ENCODE data around the gene AGPAT1. TPM values are rescaled to one million over a fixed set of nuclear protein-coding genes. Genes with fewer than 3 reads are reported as not detected.

AGPAT1 gene
- total and polyA plus RNA-seq, 2 of the 13 experiments (the other 11 are each of a cell fraction or from before 2014, with no cell fraction given): 51.3 to 139 TPM

DNA sequence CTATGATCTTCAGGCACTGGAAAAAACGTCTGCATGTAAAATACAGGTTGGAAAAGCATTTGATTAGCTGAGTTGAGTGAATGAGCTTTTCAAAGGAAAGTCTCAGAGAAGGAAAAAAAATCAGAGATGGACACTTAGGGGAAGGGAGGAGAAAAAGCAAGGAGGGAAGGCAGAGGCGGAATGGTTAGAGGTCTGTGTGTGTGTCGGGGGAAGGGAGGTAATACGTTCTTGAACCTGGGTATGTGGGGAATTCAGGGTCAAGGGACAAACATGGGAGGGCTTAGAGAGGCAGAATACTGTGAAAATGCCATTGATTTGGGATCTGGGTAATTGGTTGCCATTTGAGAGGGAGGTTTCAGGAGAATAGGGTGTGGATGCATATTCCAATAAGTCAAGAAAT, 29.2 kb downstream of the AGPAT1 start:
- no peak overlapping the region for H3K27ac ChIP-seq (ENCODE audit: extremely low read length, insufficient read depth, low read length)
- in situ Hi-C loops (cut with HindIII; ENCODE audit: extremely low pct_ligation_motif_present, low pct_unique_long_range_greater_than_20kb) (no loop called here), intact Hi-C loops (cut with micrococcal nuclease; ENCODE audit: unreplicated experiment) (no loop called here)
- 41% methylated on average over 4 of the region's 4 CpGs for WGBS (ENCODE audit: low lambda C conversion rate)
- H3K4me1 ChIP-seq (ENCODE audit: insufficient read depth, low read length): peaks cover 16% of the 10 kb centered on the region
- no peak for ATAC-seq
- ChIA-PET CTCF (ENCODE audit: low intra/inter-chr PET ratio, low total read pairs) (no interaction called here), POLR2A (no interaction called here)
- peak overlapping the region; percentile 29 for H2AFZ ChIP-seq (ENCODE audit: low read length)
- FAIRE-seq: no peak
- no peaks in the 10 kb centered on the region for H3K36me3 ChIP-seq (replicated peaks in 1 of 2; ENCODE audit: control insufficient read depth in 1 of 2, insufficient read depth in 2 of 2, low read length in 2 of 2)
- H3K9me3 ChIP-seq (ENCODE audit: low read length): no peaks in the 10 kb centered on the region
- no peaks in the 10 kb centered on the region for H4K20me1 ChIP-seq (ENCODE audit: insufficient read depth, low read length)
- H3K4me3 ChIP-seq (replicated peaks in 1 of 3; ENCODE audit: insufficient read depth in 1 of 3, low read depth in 2 of 3, low read length in 3 of 3): no peak overlapping the region
- peaks cover 0 to 5% of the 10 kb centered on the region in 2 experiments; a peak in 1 of 5 replicates for H3K27me3 ChIP-seq (ENCODE audit: control insufficient read depth in 1 of 2, insufficient read depth in 2 of 2, low read length in 2 of 2)
- no peaks in the 10 kb centered on the region for H3K79me2 ChIP-seq (ENCODE audit: insufficient read depth, low read length)
- H3K9ac ChIP-seq (ENCODE audit: insufficient read depth, low read depth, low read length): no peak overlapping the region
- no peak overlapping the region for H3K4me2 ChIP-seq (ENCODE audit: low read depth, low read length)
- BruUV-seq (replicated peaks): no TSS peak
- TF ChIP-seq DMAP1 (CRISPR knock-in tag; IDR thresholded peaks at IDR 0.05) (no peak), ZNF569 (CRISPR knock-in tag; IDR thresholded peaks at IDR 0.05; ENCODE audit: borderline replicate concordance) (no peak), RFXANK (CRISPR knock-in tag; IDR thresholded peaks at IDR 0.05) (no peak), NR1H2 (CRISPR knock-in tag; IDR thresholded peaks at IDR 0.05; ENCODE audit: borderline replicate concordance, low read depth) (no peak), SNAPC2 (CRISPR knock-in tag; IDR thresholded peaks at IDR 0.05) (no peak), CREBL2 (CRISPR knock-in tag; IDR thresholded peaks at IDR 0.05; ENCODE audit: borderline replicate concordance) (no peak), ZNF180 (CRISPR knock-in tag; IDR thresholded peaks at IDR 0.05; ENCODE audit: borderline replicate concordance, low read depth) (no peak), RELA (CRISPR knock-in tag; IDR thresholded peaks at IDR 0.05) (no peak), PITX1 (CRISPR knock-in tag; IDR thresholded peaks at IDR 0.05) (no peak), U2AF2 (IDR thresholded peaks at IDR 0.05; ENCODE audit: low read depth, low read length) (no peak), ZSCAN31 (CRISPR knock-in tag; IDR thresholded peaks at IDR 0.05; ENCODE audit: low read depth) (no peak), HIVEP1 (CRISPR knock-in tag; IDR thresholded peaks at IDR 0.05) (no peak), ZNF598 (CRISPR knock-in tag; IDR thresholded peaks at IDR 0.05; ENCODE audit: borderline replicate concordance) (no peak), ZNF775 (CRISPR knock-in tag; IDR thresholded peaks at IDR 0.05; ENCODE audit: borderline replicate concordance) (no peak), GTF2F1 (IDR thresholded peaks at IDR 0.05; ENCODE audit: low read length) (no peak), NKX3-1 (CRISPR knock-in tag; IDR thresholded peaks at IDR 0.05) (no peak)
- TF ChIP-seq, protein P1, sequence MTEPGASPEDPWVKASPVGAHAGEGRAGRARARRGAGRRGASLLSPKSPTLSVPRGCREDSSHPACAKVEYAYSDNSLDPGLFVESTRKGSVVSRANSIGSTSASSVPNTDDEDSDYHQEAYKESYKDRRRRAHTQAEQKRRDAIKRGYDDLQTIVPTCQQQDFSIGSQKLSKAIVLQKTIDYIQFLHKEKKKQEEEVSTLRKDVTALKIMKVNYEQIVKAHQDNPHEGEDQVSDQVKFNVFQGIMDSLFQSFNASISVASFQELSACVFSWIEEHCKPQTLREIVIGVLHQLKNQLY (CRISPR knock-in tag; IDR thresholded peaks at IDR 0.05): no peak
- TF ChIP-seq, protein P2, sequence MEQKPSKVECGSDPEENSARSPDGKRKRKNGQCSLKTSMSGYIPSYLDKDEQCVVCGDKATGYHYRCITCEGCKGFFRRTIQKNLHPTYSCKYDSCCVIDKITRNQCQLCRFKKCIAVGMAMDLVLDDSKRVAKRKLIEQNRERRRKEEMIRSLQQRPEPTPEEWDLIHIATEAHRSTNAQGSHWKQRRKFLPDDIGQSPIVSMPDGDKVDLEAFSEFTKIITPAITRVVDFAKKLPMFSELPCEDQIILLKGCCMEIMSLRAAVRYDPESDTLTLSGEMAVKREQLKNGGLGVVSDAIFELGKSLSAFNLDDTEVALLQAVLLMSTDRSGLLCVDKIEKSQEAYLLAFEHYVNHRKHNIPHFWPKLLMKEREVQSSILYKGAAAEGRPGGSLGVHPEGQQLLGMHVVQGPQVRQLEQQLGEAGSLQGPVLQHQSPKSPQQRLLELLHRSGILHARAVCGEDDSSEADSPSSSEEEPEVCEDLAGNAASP (CRISPR knock-in tag; IDR thresholded peaks at IDR 0.05; ENCODE audit: borderline replicate concordance): no peak
- TF ChIP-seq, protein P3, sequence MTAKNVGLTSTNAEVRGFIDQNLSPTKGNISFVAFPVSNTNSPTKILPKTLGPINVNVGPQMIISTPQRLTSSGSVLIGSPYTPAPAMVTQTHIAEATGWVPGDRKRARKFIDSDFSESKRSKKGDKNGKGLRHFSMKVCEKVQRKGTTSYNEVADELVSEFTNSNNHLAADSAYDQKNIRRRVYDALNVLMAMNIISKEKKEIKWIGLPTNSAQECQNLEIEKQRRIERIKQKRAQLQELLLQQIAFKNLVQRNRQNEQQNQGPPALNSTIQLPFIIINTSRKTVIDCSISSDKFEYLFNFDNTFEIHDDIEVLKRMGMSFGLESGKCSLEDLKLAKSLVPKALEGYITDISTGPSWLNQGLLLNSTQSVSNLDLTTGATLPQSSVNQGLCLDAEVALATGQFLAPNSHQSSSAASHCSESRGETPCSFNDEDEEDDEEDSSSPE (CRISPR knock-in tag; IDR thresholded peaks at IDR 0.05): no peak
- TF ChIP-seq, protein P4, sequence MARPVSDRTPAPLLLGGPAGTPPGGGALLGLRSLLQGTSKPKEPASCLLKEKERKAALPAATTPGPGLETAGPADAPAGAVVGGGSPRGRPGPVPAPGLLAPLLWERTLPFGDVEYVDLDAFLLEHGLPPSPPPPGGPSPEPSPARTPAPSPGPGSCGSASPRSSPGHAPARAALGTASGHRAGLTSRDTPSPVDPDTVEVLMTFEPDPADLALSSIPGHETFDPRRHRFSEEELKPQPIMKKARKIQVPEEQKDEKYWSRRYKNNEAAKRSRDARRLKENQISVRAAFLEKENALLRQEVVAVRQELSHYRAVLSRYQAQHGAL (CRISPR knock-in tag; IDR thresholded peaks at IDR 0.05; ENCODE audit: not compliant biosample characterization): no peak
- DNase-seq (ENCODE audit: low spot score): no peak
